ENCODE data around the gene PI4KA. TPM values are rescaled to one million over a fixed set of nuclear protein-coding genes. Genes with fewer than 3 reads are reported as not detected.

The PI4KA gene
- total RNA-seq, 4 donors from 2014 or later = 62.1 to 97.2 (median 86.9) TPM

DNA sequence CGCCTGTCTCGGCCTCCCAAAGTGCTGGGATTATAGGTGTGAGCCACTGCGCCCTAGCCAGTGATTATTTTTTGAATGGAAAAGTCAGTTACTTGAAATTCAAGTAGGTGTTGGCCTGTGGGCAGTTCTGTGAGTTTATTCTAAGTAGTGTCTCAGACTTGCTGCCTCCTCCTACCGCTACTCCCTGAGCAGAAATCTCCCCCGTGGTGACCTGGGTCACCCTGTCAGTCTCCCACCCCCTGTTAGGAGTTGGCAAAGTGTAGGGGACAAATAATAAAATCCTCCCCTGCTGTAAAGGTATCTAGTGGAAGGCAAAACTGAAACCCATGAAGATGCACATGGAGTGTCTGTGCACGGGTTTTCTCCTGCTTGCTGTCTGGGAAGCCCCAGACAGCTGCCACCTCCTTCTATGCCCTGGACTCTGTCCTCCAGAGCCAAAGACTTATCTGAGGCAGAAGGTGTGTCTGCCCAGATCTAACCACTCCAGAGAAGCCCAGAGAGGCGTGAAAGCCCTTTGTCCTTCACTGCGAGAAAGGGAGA is 26.5 kb upstream of the PI4KA start:
- ATAC-seq (ENCODE audit: low FRiP score) (no peak), DNase-seq (ENCODE audit: low spot score) (no peak)
- TF ChIP-seq, protein P1, sequence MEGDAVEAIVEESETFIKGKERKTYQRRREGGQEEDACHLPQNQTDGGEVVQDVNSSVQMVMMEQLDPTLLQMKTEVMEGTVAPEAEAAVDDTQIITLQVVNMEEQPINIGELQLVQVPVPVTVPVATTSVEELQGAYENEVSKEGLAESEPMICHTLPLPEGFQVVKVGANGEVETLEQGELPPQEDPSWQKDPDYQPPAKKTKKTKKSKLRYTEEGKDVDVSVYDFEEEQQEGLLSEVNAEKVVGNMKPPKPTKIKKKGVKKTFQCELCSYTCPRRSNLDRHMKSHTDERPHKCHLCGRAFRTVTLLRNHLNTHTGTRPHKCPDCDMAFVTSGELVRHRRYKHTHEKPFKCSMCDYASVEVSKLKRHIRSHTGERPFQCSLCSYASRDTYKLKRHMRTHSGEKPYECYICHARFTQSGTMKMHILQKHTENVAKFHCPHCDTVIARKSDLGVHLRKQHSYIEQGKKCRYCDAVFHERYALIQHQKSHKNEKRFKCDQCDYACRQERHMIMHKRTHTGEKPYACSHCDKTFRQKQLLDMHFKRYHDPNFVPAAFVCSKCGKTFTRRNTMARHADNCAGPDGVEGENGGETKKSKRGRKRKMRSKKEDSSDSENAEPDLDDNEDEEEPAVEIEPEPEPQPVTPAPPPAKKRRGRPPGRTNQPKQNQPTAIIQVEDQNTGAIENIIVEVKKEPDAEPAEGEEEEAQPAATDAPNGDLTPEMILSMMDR (IDR thresholded peaks at IDR 0.05) = no peak

DNA sequence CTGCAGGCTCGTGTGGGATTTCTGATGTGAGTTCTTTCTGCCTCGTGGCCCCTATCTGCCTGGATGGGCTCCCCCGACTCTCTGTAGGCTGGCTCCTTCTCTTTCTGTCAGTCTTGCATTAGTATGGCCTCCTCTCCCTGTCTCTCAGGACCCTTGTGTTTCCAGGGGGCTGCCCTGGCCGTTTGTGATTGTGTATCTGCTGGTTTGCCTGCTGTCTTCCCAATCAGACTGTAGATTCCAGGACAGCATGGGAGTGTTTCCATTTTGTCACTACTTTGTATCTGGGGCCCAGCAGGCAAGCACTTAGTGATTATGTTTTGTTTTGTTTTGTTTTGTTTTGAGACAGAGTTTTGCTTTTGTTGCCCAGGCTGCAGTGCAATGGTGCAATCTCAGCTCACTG is 25.8 kb upstream of the PI4KA start:
- ATAC-seq (ENCODE audit: low FRiP score) = no peak
- no peak for DNase-seq (ENCODE audit: low spot score)
- TF ChIP-seq, protein P1 (IDR thresholded peaks at IDR 0.05) = no peak

DNA sequence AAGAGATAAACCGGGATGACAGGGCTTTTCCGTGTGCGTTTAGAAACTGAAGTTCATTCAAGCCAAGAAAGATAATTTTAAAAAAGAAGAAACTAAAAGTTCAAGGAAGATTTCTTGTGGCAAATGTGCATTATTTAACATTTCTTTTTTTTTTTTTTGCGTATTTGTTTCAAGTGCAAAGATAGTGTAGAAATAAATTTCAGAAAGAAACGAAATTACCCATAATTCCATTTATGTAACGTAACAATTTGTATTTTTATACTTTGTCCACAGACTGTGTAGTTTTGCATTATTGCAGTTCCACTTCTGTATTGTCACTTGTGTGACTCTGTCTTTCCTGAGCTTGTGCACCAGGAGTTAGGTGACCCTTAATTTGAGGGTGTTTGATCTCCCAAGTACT is 24.2 kb upstream of the PI4KA start:
- DNase-seq (ENCODE audit: low spot score) (no peak), ATAC-seq (ENCODE audit: low FRiP score) (no peak)
- TF ChIP-seq, protein P1 (IDR thresholded peaks at IDR 0.05) = no peak

DNA sequence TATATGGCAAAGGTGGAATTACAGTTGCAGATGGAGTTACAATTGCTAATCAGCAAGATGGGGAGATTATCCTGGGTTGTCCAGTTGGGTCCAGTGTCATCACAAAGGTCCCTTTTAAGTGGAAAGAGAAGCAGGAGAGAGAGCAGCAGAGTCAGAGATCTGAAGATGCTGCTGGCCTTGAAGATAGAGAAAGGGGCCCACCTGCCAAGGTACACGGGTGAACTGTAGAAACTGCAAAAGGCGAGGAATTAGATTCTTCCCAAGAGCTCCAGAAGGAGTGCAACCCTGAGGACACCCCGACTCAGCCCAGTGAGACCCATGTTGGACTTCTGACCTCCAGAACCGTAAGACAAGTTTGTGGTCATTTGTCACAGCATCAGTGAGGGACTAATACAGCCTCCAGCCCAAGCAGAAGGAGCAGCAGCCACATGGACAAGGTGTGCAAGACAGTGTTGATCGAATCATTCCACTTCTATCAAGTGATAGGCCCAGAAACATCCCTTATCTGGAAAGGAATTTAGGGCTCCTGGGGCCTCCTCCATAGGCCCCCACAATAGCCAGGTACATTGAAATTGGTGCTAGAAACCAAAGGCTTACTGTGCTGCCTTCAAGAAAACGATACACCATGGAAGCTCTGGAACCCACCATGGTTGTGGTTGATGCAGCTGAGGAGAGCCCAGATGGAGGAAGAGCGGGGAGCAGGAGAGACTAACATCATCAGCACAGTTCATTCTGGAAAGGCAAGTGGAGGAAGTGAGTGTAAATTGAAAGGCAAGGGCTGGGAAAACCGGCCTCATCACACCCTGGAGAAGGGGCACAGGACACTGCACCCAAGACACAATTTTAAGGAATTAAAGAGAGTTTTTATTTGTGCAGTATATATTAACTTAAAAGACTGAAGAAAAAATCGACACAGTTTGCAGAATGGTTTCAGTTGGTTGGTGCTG is 23.5 kb upstream of the PI4KA start:
- TF ChIP-seq, protein P1 (IDR thresholded peaks at IDR 0.05) = no peak
- no peak for ATAC-seq (ENCODE audit: low FRiP score)
- DNase-seq (ENCODE audit: low spot score) = no peak

DNA sequence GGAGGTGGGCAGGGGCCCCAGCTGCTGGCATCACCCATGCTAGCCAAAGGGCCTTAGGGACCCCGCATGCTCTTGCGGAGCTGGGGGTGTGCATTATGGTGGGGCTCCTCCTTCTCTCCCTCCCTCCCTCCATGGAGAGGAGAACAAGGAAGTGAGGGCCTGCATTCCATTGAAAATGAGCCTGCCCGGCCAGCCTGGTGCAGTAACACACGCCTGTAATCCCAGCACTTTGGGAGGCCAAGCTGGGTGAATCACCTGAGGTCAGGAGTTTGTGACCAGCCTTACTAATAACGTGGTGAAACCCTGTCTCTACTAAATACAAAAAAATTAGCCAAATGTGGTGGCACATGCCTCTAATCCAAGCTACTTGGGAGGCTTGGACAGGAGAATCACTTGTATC is 22.6 kb upstream of the PI4KA start:
- ATAC-seq (ENCODE audit: low FRiP score) (no peak), DNase-seq (ENCODE audit: low spot score) (no peak)
- TF ChIP-seq, protein P1 (IDR thresholded peaks at IDR 0.05) = no peak

DNA sequence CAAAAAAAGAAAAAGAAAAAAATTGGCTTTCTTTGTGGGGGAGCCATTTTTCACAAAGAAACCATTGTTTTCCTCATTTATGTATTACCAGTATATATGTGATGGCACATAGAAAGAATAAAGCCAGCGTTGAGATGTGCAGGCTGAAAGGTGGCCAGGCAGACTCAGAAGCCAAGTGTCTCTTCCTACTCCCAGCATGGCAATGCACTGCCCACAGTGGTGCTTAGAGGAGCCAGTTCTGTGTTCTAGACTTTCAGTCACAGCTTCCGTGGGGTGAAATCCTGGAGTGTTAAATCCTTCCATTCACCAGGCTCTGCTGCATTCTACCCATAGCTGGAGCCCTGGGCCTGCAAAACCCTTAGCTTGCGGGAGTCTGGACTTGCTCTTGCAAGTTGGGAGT is 19.1 kb upstream of the PI4KA start:
- TF ChIP-seq, protein P1 (IDR thresholded peaks at IDR 0.05) = no peak
- no peak for DNase-seq (ENCODE audit: low spot score)
- ATAC-seq (ENCODE audit: low FRiP score) = no peak

DNA sequence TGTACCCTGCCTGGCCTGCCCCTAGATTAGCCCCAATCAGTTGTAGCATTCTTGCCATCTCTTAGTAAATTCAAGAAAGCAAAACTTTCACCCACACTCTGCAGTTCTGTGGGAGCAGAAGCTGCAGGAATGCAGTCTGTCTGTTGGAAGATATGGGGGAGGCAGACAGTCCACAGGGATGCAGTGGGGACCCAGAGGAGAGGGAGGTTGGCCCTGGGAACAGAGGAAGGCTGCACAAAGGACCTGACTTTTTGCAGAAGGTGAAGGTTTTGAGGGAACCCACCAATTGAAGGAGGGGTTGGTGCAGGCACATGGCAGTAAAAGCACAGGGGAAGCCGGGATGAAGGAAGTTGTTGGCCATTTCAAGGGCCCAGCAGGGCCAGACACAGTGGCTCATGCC is 16.7 kb upstream of the PI4KA start:
- ATAC-seq (ENCODE audit: low FRiP score) (no peak), DNase-seq (ENCODE audit: low spot score) (no peak)
- TF ChIP-seq, protein P1 (IDR thresholded peaks at IDR 0.05) = no peak

All from omental fat pad (tissue), 4 donors.